Fibroblast of lung (primary cell): ENCODE data around the gene CAMK2B. TPM values are rescaled to one million over a fixed set of nuclear protein-coding genes. Genes with fewer than 3 reads are reported as not detected.

ENCODE experiments used
- DNase-seq, 2 donors: peaks; one replicate each; pipeline versions ENCODE4 v3.0.0 to v3.0.0-alpha.2; 2010; ENCODE audit warnings: low read depth in 2 of 2
- H2AFZ ChIP-seq: 2 replicates; pipeline ENCODE4 v1.5.1; 2012; ENCODE audit warnings: low read length, control low read depth, inconsistent platforms
- H3K27ac ChIP-seq: 2 replicates; pipeline ENCODE4 v1.5.1; 2011; ENCODE audit warnings: low read length, control low read depth; ENCODE audit not compliant: insufficient read depth
- H3K27me3 ChIP-seq: 2 replicates; pipeline ENCODE4 v1.5.1; 2011; ENCODE audit warnings: mild to moderate bottlenecking, low read length; ENCODE audit not compliant: control insufficient read depth, insufficient read depth
- H3K36me3 ChIP-seq: 2 replicates; pipeline ENCODE4 v1.5.1; 2011; ENCODE audit warnings: low read length; ENCODE audit not compliant: control insufficient read depth, insufficient read depth
- H3K4me1 ChIP-seq: 2 replicates; pipeline ENCODE4 v1.5.1; 2011; ENCODE audit warnings: low read length; ENCODE audit not compliant: control insufficient read depth, insufficient read depth; ENCODE audit errors: extremely low read depth
- H3K4me2 ChIP-seq: 2 replicates; pipeline ENCODE4 v1.5.1; 2011; ENCODE audit warnings: low read length, control low read depth; ENCODE audit not compliant: insufficient read depth; ENCODE audit errors: extremely low read depth
- H3K4me3 ChIP-seq, 4 experiments: fragments of 200-600 bp in 1 of 4; sonication (generic) in 1 of 4; replicated peaks in 1 of 4; 2 replicates each; pipeline ENCODE4 v1.5.1; 2011 to 2016; ENCODE audit warnings: low read length in 4 of 4, low read depth in 3 of 4, mild to moderate bottlenecking in 3 of 4, control low read depth in 2 of 4, inconsistent platforms in 1 of 4, mixed read lengths in 1 of 4; ENCODE audit not compliant: insufficient read depth in 1 of 4; ENCODE audit errors: control extremely low read depth in 1 of 4
- H3K79me2 ChIP-seq: 2 replicates; pipeline ENCODE4 v1.5.1; 2012; ENCODE audit warnings: mild to moderate bottlenecking, low read length, inconsistent platforms; ENCODE audit not compliant: control insufficient read depth, insufficient read depth
- H3K9ac ChIP-seq: 2 replicates; pipeline ENCODE4 v1.5.1; 2011; ENCODE audit warnings: mild to moderate bottlenecking, low read length, control low read depth; ENCODE audit not compliant: insufficient read depth
- H3K9me3 ChIP-seq: 2 replicates; pipeline ENCODE4 v1.5.1; 2012; ENCODE audit warnings: low read depth, low read length; ENCODE audit not compliant: control insufficient read depth, insufficient read depth
- H4K20me1 ChIP-seq: 2 replicates; pipeline ENCODE4 v1.5.1; 2011; ENCODE audit warnings: low read length; ENCODE audit not compliant: control insufficient read depth, insufficient read depth; ENCODE audit errors: extremely low read depth
- CTCF ChIP-seq, 2 donors: IDR thresholded peaks in 1 of 2; conservative IDR thresholded peaks in 1 of 2; 1 replicate in 1 of 2; 2 replicates in 1 of 2; pipeline ENCODE4 v1.5.1; 2011 to 2012; ENCODE audit warnings: low read length in 2 of 2, control low read depth in 1 of 2, inconsistent platforms in 1 of 2, low read depth in 1 of 2, mild to moderate bottlenecking in 1 of 2
- EZH2 ChIP-seq: IDR thresholded peaks from 2 replicates; pipeline ENCODE4 v1.5.1; 2012; ENCODE audit warnings: low read length, control low read depth, mild to moderate bottlenecking; ENCODE audit errors: missing control alignments
- polyA plus RNA-seq, 2 donors: library from polyadenylated mRNA; depleted of rRNA in 1 of 2; stranded (reverse) in 1 of 2; unstranded in 1 of 2; fragments of >200 nt; gene quantifications; 2 replicates each; pipeline ENCODE4 v1.2.1, GENCODE V29; 2011 to 2012; ENCODE audit warnings: missing spikeins in 1 of 2
- total RNA-seq: library from RNA; depleted of rRNA; stranded (reverse); fragments of >200 nt; gene quantifications from 2 replicates; pipeline ENCODE4 v1.2.1, GENCODE V29; 2014

The CAMK2B gene
- total and polyA plus RNA-seq, 2 donors (not counting 1 experiment from before 2014, with no cell fraction given), result 0.06 to 0.17 TPM

- Histone ChIP-seq H4K20me1 (no peaks in the 10 kb centered on the region), H3K36me3 (peaks cover 10% of the 10 kb centered on the region), H3K27ac (no peak overlapping the region), H3K9me3 (no peaks in the 10 kb centered on the region), H3K4me3 (no peak overlapping the region), H2AFZ (no peak overlapping the region), H3K27me3 (no peaks in the 10 kb centered on the region), H3K9ac (no peak overlapping the region), H3K79me2 (no peaks in the 10 kb centered on the region), H3K4me1 (no peaks in the 10 kb centered on the region), H3K4me2 (no peak overlapping the region)
- DNase-seq, result no peak
- TF ChIP-seq EZH2 (no peak), CTCF (conservative IDR thresholded peaks at IDR 0.05 in 1 of 2, IDR thresholded peaks at IDR 0.05 in 1 of 2; ENCODE audit: low read depth in 1 of 2, low read length in 2 of 2) (no peak)
Observed at GRCh38 chr7:44215531-44215930, 109.9 kb downstream of the CAMK2B start.

- Histone ChIP-seq H3K27me3 (no peaks in the 10 kb centered on the region), H3K4me1 (no peaks in the 10 kb centered on the region), H2AFZ (no peak overlapping the region), H3K9ac (no peak overlapping the region), H3K36me3 (peaks cover 16% of the 10 kb centered on the region), H3K9me3 (no peaks in the 10 kb centered on the region), H3K79me2 (no peaks in the 10 kb centered on the region), H4K20me1 (no peaks in the 10 kb centered on the region), H3K4me3 (no peak overlapping the region), H3K4me2 (no peak overlapping the region), H3K27ac (no peak overlapping the region)
- DNase-seq, result no peak
- TF ChIP-seq EZH2 (no peak), CTCF (conservative IDR thresholded peaks at IDR 0.05 in 1 of 2, IDR thresholded peaks at IDR 0.05 in 1 of 2; ENCODE audit: low read depth in 1 of 2, low read length in 2 of 2) (no peak)
Observed at GRCh38 chr7:44213877-44214388, 111.5 kb downstream of the CAMK2B start.

GRCh38 chr7:44213206-44213876 is 112.1 kb downstream of the CAMK2B start:
- H4K20me1 ChIP-seq, result no peaks in the 10 kb centered on the region
- no peak for TF ChIP-seq EZH2
- no peak for TF ChIP-seq CTCF (conservative IDR thresholded peaks at IDR 0.05 in 1 of 2, IDR thresholded peaks at IDR 0.05 in 1 of 2; ENCODE audit: low read depth in 1 of 2, low read length in 2 of 2)
- H3K4me1 ChIP-seq, result no peaks in the 10 kb centered on the region
- H3K27me3 ChIP-seq, result no peaks in the 10 kb centered on the region
- no peak overlapping the region for H3K27ac ChIP-seq
- no peak overlapping the region for H3K9ac ChIP-seq
- H3K9me3 ChIP-seq, result no peaks in the 10 kb centered on the region
- H3K79me2 ChIP-seq, result no peaks in the 10 kb centered on the region
- no peak overlapping the region for H3K4me3 ChIP-seq
- DNase-seq, result no peak
- H3K36me3 ChIP-seq, result peaks cover 20% of the 10 kb centered on the region
- no peak overlapping the region for H3K4me2 ChIP-seq
- H2AFZ ChIP-seq, result no peak overlapping the region
